22Rv1 (cell line): ENCODE data around the gene PPP2R2B.
A peak's percentile ranks its signal among the peaks of the same experiment; 100 is the strongest.

ENCODE experiments used
- H3K27ac ChIP-seq: fragments of 450-650 bp; 2 replicates; pipeline ENCODE4 v1.5.1; 2017
- ZFX ChIP-seq: fragments of 450-650 bp; IDR thresholded peaks from 2 replicates; pipeline ENCODE4 v1.6.1; 2017; ENCODE audit warnings: antibody characterized with exemption, borderline replicate concordance
- TF ChIP-seq, protein P1 (sequence below): fragments of 450-650 bp; IDR thresholded peaks from 2 replicates; pipeline ENCODE4 v1.5.1; 2017; ENCODE audit warnings: mild to moderate bottlenecking

Gene PPP2R2B

DNA sequence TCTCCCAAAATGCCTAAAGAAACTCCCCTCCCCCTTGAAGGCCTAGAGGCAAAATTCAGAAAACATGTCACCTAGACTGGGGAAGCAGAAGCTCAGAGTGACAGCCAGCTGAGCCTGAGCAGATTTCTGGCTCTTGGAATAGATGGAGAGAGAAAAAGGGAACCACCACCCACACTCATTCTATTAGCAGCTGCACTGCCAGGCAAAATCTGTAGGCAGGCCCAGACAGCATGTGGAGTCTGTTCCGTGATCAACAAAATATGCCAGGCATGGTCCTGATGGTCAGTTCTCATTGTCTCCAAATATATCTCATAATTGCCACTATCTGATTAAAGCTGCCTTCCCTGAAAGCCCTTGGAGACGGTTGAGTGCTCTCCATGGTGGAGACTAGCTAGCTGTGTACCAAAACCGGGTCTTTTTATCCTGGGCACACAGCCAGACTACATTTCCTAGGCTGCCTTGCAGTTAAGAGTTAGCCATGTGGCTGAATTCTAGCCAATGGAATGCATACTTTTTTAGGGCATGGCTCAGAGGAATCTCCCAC lies 230.8 kb downstream of the PPP2R2B start:
- no peak overlapping the region for H3K27ac ChIP-seq
- TF ChIP-seq, protein P1, sequence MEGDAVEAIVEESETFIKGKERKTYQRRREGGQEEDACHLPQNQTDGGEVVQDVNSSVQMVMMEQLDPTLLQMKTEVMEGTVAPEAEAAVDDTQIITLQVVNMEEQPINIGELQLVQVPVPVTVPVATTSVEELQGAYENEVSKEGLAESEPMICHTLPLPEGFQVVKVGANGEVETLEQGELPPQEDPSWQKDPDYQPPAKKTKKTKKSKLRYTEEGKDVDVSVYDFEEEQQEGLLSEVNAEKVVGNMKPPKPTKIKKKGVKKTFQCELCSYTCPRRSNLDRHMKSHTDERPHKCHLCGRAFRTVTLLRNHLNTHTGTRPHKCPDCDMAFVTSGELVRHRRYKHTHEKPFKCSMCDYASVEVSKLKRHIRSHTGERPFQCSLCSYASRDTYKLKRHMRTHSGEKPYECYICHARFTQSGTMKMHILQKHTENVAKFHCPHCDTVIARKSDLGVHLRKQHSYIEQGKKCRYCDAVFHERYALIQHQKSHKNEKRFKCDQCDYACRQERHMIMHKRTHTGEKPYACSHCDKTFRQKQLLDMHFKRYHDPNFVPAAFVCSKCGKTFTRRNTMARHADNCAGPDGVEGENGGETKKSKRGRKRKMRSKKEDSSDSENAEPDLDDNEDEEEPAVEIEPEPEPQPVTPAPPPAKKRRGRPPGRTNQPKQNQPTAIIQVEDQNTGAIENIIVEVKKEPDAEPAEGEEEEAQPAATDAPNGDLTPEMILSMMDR: no peak
- no peak for TF ChIP-seq ZFX

DNA sequence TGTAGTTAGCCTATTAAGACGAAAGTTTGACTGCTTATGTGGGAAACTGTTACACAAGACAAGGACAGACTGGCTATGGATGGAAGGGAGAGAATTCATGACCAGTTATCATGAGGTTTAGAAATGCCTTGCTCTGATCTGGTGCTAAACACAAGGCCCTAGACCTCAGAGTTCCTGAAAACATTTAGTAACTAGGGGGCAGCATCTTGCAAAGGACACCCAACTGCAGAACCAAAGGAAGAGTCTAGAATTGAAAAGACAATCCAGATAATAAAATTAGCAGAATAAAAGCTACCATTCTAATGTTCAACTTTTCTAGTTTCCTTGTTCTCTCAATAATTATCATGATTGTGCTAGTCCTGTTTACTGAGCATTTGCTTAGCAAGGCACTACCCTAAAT lies 232.1 kb downstream of the PPP2R2B start:
- TF ChIP-seq, protein P1: 0 out of 2 replicates have a peak, but pooled peaks have one; percentile 8
- no peak for TF ChIP-seq ZFX
- H3K27ac ChIP-seq: no peak overlapping the region

DNA sequence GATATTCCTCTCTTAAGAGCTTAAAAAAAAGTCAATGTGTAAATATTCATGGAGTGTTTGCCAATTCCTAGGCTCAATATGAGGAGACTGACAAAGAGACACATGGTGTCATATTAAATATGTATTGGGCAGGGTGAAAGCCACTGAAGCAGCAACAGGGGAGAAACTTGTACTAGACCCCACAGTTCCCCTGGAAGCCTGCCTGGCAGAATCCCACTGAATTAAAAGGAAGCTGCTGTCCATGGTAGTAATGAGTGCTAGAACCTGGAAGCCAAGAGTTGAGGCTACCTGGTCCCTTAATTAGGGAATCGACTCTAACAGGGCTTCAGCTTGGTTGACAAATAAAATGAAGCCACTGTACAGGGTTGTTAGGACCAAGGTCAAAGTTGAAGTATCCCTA lies 233.2 kb downstream of the PPP2R2B start:
- TF ChIP-seq ZFX: no peak
- TF ChIP-seq, protein P1: no peak
- no peak overlapping the region for H3K27ac ChIP-seq

DNA sequence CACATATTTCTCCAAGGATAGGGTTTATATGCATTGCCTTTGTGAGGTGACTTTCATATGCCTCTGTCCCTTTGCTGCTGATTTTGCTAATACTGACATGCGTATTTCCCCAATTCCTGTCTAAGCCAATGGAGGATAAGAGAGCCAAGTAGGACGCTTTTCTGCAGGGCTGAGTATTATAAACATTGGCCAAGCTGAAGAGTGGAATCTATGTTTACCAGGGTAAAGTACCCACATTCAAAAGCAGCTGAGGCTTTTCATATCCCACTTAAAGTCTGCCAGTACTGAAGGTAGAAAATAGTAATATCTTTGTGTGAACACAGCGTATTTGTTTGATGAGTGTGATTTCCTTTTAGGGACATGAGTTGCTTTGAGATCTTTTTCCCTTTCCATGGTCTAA lies 233.7 kb downstream of the PPP2R2B start:
- TF ChIP-seq ZFX: no peak
- TF ChIP-seq, protein P1: no peak
- no peak overlapping the region for H3K27ac ChIP-seq

DNA sequence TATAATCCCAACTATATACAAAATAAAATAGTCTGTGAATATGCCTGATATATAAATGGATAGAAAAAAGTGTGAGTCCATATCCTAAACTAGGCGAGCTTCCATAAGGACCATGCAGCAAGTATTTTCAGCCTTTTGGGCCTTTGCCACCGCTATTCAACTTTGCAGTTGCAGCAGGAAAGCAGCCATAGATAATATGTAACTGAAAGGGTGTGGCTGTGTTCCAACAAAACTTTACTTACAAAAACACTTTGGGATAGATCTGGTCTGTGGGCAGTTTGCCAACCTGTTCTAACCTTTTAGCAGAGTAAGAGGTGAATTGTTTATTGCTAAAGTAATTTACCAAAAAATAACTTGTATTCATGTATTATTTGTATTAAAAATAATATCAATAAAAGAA lies 234.8 kb downstream of the PPP2R2B start:
- no peak overlapping the region for H3K27ac ChIP-seq
- TF ChIP-seq, protein P1: no peak
- TF ChIP-seq ZFX: no peak

DNA sequence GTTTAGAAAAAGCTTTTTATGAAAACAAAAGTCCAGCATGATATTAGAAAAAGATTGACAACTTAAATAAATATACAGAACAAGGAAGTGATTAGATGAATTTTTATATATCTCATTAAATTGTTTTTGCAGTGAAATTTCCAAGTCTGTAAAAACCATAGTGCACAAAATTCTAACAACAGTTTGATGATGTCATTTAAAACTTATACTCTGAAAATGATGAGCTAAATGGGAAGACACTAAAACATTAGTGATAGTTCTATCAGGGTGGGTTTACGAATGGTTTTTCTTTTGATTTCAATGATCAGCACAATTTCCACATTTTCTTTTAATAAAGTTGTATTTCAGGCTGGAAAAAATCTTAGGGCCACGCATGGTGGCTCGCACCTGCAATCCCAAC lies 236.1 kb downstream of the PPP2R2B start:
- H3K27ac ChIP-seq: no peak overlapping the region
- TF ChIP-seq ZFX: no peak
- TF ChIP-seq, protein P1: no peak

DNA sequence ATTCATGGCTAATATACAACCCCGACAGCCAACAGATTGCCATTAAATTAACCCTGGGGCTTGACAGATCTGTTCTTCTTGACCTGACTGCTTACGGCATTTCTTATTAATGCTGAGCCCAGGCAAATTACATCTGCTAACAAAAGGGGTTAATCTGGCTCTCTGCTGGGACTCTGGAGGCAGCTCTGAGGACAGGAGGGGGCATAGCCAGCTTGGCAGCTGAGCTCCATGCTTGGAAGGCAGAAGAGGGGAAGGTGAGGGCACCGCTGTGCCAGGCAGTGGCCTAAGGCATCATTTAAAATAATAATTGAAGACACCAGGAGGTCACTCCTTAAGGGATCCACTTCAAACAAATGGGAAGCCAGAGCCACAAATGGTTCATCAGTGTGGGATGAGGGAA lies 236.6 kb downstream of the PPP2R2B start:
- no peak for TF ChIP-seq ZFX
- TF ChIP-seq, protein P1: no peak
- no peak overlapping the region for H3K27ac ChIP-seq
